ENCODE measurements around the gene STK38.
"Not testable (repeated sequence)": the region's sequence is repeated elsewhere in the genome, so short reads cannot be mapped to it uniquely, and the experiment has no call there.

STK38 gene

GRCh38 chr6:36546920-36547645, at the start of gene STK38:
TSS of gene STK38 (minus strand) at chr6:36547479. CDS start at chr6:36540202, 7,277 bp downstream.
- peak; percentile 89 to 95 for DNase-seq (ENCODE audit: low read depth in 1 of 2, low spot score in 1 of 2)

DNA sequence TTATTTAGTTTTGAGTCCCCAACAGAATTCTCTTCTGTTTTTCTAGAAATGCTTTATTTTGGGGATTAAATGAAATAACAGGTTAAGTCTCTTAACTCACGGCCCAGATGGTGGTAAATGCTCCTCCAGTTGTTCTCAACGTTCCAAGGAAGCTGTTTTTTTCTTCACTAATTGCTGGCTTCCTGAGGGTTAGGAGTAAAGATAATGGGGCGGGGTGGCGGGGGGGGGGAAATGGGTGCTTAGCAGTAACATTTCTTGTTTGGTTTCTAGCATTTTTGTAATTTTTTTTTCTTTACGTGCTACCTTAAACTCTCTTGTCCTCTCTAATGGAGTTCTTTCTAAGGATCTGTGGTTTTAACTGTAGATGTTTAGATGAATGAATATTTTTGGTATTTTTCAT, 49.1 kb upstream of the STK38 start:
- DNase-seq (ENCODE audit: low read depth in 1 of 2, low spot score in 1 of 2) = no peak

DNA sequence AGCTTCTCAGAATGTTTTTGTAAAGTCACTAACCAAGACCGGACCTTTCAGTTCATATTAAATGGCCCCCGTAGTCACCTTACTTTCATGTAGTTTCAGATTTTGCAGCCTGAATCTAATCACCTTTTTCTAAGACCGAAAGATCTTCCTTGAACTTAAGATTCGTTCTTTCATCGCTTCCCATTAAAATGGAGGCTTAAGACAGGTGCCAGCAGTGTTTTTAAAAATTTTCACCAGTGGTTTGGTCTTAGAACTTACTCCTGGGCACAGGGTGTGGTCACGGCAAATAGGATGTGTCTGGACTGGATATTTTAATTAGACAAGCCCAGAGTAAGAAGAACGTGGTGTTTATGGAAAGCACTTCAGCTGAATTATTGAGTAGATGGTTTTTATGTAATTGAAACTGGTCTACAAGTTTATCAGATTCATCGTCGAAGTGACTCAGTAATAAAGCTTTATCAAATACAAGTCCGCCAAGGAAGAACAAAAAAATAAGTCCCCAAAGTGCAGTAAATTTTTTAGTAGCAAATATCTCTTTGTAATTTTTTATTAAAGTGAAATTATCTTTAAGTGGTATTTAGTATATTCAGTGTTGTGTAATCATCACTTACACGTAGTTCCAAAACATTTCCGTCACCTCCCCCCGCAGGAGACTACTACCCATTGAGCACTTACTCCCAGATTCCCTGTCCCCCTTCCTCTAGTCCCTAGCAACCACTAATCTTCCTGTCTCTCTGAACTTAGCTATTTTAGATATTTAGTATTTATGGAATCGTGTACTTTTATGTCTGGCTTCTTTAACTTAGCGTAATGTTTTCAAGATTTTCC, 47.8 kb upstream of the STK38 start:
- DNase-seq (ENCODE audit: low read depth in 1 of 2, low spot score in 1 of 2) = no peak

DNA sequence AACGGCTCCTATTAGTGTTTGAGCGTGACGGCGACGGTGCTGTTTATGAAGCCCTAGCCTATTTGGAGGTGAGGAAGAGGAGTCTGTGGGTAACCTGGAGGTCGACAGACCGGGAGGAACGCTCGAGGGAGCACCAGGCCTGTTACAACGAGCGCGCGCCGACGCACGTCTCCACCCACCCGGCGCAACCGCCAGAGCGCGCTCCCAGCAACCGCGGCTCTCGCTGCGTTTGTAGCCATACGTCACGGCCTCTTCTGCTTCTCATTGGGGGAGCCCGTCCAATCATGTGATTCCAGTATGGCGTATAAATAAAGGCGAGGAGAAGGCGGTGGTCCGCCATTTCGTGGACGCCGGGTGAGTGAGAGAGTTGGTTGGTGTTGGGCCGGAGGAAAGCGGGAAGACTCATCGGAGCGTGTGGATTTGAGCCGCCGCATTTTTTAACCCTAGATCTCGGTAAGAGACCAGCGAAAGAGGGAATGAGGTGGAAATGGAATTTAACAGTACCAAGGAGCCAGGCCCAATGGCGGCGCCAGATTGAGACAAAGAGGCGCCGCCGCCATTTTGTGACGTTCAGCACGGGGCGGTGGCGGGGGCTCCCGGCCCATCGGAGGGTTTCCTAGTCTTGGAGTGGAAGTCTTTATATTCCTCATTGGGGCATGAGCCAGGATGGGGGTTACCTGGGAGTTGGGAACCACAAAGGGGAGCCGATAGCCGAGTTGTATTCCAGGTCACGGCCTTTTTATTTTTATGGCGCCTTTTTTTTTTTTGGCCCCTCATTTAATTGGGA, 46.9 kb upstream of the STK38 start, which contains the start of gene SRSF3:
TSS of gene SRSF3 (plus strand) at position 334 of the 787 bp plus-strand sequence. CDS start 2,401 bp downstream, outside the sequence.
- DNase-seq (ENCODE audit: low read depth in 1 of 2, low spot score in 1 of 2) = peak; percentile 84 to 88

GRCh38 chr6:36593569-36594028, 46.3 kb upstream of the STK38 start:
- DNase-seq (ENCODE audit: low read depth in 1 of 2, low spot score in 1 of 2) = peak in 1 of 2 donors; percentile 14

DNA sequence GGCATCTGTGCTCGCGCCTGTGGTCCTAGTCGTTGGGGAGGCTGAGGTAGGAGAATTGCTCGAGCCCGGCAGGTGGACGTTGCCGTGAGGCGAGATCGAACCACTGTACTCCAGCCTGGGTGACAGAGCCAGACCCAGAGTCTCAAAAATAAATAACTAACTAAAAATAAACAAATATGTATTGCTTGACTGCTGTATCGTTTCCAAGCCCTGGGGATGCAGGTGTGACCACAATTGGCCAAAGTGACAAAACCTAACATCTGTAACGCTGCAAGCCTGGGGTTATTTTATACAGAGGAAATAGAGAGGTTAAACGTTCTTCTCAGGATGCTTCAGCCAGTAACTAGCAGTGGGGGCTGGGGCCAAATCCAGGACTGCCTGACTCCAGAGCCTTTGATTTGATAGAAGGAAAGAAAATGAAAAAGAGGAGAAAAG, 45.0 kb upstream of the STK38 start:
- no peak for DNase-seq (ENCODE audit: low read depth in 1 of 2, low spot score in 1 of 2)

GRCh38 chr6:36590237-36590636, 43.0 kb upstream of the STK38 start:
- DNase-seq (ENCODE audit: low read depth in 1 of 2, low spot score in 1 of 2) = no peak

DNA sequence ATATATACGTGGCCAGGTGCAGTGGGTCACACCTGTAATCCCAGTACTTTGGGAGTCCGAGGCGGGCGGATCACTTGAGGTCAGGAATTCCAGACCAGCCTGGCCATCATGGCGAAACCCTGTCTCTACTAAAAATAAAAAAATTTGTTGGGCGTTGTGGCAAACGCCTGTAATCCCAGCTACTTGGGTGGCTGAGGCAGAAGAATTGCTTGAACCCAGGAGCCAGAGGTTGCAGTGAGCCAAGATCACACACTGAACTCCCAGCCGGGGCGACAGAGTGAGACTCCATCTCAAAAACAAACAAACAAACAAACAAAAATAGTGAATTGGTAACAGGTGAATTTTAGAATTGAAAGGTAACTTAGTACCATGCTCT, 41.7 kb upstream of the STK38 start:
- DNase-seq (ENCODE audit: low read depth in 1 of 2, low spot score in 1 of 2) = not testable (repeated sequence)

DNA sequence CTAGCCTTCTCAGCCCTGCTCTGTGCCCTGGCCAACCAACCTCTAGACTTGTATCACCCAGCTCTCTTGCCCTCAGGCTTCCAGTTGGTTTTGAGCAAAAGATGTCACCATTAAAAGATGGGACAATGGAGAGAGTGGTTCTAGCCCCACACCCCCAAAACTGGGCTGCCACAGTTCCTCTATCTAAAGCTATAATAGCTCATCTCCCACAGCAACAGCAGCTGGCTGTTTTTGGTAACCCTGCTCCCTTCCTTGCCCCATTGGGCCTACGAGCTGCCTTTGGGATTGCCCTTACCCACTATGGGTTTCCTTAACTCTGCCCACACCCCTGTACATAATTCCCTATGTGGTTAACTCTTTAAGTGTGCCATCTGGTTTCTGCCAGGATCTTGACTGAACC, 39.3 kb upstream of the STK38 start:
- DNase-seq (ENCODE audit: low read depth in 1 of 2, low spot score in 1 of 2) = no peak

DNA sequence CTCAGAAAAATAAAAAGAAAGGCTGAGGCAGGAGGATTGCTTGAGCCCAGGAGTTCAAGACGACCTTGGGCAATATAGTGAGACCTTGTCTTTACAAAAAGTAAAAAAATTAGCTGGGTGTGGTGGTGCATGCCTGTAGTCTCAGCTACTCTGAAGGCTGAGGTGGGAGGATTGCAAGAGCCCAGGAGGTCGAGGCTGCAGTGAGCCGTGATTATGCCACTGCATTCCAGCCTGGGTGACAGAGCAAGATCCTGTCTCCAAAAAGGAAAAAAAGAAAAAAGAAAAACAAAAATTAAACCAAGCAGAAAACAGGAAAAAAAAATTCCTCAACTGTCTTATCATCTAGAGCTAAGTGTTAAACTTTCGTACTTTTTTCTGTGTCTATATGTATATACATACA, 34.4 kb upstream of the STK38 start:
- no peak for DNase-seq (ENCODE audit: low read depth in 1 of 2, low spot score in 1 of 2)

GRCh38 chr6:36580184-36580526, 32.9 kb upstream of the STK38 start:
- no peak for DNase-seq (ENCODE audit: low read depth in 1 of 2, low spot score in 1 of 2)

DNA sequence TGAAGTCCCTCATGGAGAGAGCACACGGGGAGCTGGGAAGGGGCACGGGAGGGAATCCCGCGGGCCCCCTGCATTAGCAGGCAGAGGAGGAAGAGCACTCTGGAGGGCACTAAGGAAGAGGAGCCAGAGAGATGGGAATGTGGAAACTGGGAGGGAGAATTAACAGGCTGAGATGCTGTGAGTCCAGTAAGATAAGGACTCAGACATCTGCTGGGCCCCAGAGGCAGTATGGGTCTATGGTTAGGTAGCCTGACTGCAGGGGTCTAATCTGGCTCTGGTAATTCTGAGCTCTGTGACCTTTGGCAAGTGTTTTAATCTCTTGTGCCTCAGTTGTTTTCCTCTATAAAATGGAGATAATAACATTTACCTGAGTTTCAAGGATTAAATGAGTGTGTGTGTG, 31.2 kb upstream of the STK38 start:
- no peak for DNase-seq (ENCODE audit: low read depth in 1 of 2, low spot score in 1 of 2)

GRCh38 chr6:36578030-36578429, 30.8 kb upstream of the STK38 start:
- DNase-seq (ENCODE audit: low read depth in 1 of 2, low spot score in 1 of 2) = no peak

- DNase-seq (ENCODE audit: low read depth in 1 of 2, low spot score in 1 of 2) = no peak
Observed at GRCh38 chr6:36577301-36577700, 30.0 kb upstream of the STK38 start.

DNA sequence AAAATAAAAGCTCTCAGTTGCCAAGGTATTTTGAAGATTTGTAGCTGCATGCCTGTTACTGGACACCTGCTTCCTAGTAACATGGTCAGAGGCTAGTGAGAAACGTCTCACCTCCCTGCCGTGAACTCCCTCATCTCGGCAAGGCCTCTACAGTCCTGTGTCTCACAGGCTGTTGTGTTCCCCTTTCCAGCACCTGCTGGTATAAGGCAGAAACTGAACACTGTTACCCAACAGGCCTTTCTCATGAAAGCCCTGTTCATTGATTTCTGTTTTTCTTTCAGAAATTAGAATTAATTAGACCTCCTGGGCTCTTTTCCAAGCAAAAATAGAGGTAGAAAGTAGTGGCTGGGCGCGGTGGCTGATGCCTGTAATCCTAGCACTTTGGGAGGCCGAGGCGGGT, 29.3 kb upstream of the STK38 start:
- DNase-seq (ENCODE audit: low read depth in 1 of 2, low spot score in 1 of 2) = no peak

GRCh38 chr6:36574679-36575078, 27.4 kb upstream of the STK38 start:
- no peak for DNase-seq (ENCODE audit: low read depth in 1 of 2, low spot score in 1 of 2)

- not testable (repeated sequence) for DNase-seq (ENCODE audit: low read depth in 1 of 2, low spot score in 1 of 2)
Observed at GRCh38 chr6:36572353-36573311, 25.4 kb upstream of the STK38 start.

GRCh38 chr6:36571122-36572043, 24.1 kb upstream of the STK38 start:
- no peak for DNase-seq (ENCODE audit: low read depth in 1 of 2, low spot score in 1 of 2)

DNA sequence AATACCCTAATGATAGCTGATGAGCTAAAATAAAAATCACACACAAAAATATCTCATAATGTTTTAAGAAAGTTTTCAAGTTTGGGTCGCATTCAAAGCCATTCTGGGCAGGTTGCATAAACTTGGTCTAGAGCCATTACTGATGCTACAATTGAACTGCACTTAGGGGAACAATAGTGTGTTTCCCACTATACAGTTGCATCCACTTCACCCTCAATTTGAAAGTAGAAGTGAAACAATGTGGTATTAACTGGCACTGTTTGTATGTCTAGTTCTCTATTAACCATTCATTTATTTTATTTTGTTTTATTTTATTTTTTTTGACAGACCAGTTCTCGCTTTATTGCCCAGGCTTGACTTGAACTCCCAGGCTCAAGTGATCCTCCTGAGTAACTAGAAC, 23.0 kb upstream of the STK38 start:
- no peak for DNase-seq (ENCODE audit: low read depth in 1 of 2, low spot score in 1 of 2)
